Ishikawa (cell line): ENCODE measurements around the gene TAF11L6.
"Not testable (repeated sequence)": the region's sequence is repeated elsewhere in the genome, so short reads cannot be mapped to it uniquely, and the experiment has no call there.

Source experiments
- CEBPB ChIP-seq: IDR thresholded peaks from 2 replicates; pipeline ENCODE4 v1.6.1; 2012
- CREB1 ChIP-seq: IDR thresholded peaks from 2 replicates; pipeline ENCODE4 v1.6.1; 2012; ENCODE audit warnings: low read depth
- EGR1 ChIP-seq: IDR thresholded peaks from 2 replicates; pipeline ENCODE4 v1.6.1; 2012
- EP300 ChIP-seq: IDR thresholded peaks from 2 replicates; pipeline ENCODE4 v1.6.1; 2012; ENCODE audit warnings: borderline replicate concordance
- FOXM1 ChIP-seq: IDR thresholded peaks from 2 replicates; pipeline ENCODE4 v1.6.1; 2012; ENCODE audit warnings: low read depth, borderline replicate concordance
- NFIC ChIP-seq: IDR thresholded peaks from 2 replicates; pipeline ENCODE4 v1.6.1; 2012
- RAD21 ChIP-seq: IDR thresholded peaks from 2 replicates; pipeline ENCODE4 v1.6.1; 2012; ENCODE audit warnings: low read depth
- TAF1 ChIP-seq: IDR thresholded peaks from 2 replicates; pipeline ENCODE4 v1.6.1; 2012; ENCODE audit warnings: low read depth, mild to moderate bottlenecking
- TCF12 ChIP-seq: IDR thresholded peaks from 2 replicates; pipeline ENCODE4 v1.6.1; 2012; ENCODE audit warnings: low read depth
- TEAD4 ChIP-seq: IDR thresholded peaks from 2 replicates; pipeline ENCODE4 v1.6.1; 2012
- YY1 ChIP-seq: IDR thresholded peaks from 2 replicates; pipeline ENCODE4 v1.6.1; 2012; ENCODE audit warnings: low read depth
- ZBTB7A ChIP-seq: IDR thresholded peaks from 2 replicates; pipeline ENCODE4 v1.6.1; 2012; ENCODE audit warnings: low read depth
- TF ChIP-seq, protein P1 (sequence below): IDR thresholded peaks from 2 replicates; pipeline ENCODE4 v1.6.1; 2012; ENCODE audit warnings: low read depth, mild to moderate bottlenecking
- TF ChIP-seq, protein P2 (sequence below): IDR thresholded peaks from 2 replicates; pipeline ENCODE4 v1.6.1; 2012
- TF ChIP-seq, protein P3 (sequence below): IDR thresholded peaks from 2 replicates; pipeline ENCODE4 v1.6.1; 2012

The TAF11L6 gene

DNA sequence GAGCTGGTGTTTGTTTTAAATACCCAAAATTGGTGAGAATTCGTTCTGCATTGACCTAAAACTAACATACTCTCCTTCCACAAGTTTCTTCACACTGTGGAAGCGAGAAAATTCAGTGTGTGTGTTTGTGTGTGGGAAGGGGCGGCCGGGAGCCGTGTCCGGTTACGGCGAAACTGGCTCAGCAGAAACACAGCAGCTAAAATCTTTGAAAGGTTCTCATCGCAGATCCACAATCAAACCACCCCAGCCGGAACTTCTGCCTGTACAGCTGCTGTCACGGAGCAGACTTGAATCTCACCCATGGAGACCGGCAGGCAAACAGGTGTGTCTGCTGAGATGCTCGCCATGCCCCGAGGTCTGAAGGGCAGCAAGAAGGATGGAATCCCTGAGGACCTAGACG lies at the start of gene TAF11L6:
Gene TAF11L6 (plus strand): TSS at position 301 of the 400 bp plus-strand sequence.
- TF ChIP-seq TAF1, CREB1: not testable (repeated sequence)
- TF ChIP-seq, protein P1, sequence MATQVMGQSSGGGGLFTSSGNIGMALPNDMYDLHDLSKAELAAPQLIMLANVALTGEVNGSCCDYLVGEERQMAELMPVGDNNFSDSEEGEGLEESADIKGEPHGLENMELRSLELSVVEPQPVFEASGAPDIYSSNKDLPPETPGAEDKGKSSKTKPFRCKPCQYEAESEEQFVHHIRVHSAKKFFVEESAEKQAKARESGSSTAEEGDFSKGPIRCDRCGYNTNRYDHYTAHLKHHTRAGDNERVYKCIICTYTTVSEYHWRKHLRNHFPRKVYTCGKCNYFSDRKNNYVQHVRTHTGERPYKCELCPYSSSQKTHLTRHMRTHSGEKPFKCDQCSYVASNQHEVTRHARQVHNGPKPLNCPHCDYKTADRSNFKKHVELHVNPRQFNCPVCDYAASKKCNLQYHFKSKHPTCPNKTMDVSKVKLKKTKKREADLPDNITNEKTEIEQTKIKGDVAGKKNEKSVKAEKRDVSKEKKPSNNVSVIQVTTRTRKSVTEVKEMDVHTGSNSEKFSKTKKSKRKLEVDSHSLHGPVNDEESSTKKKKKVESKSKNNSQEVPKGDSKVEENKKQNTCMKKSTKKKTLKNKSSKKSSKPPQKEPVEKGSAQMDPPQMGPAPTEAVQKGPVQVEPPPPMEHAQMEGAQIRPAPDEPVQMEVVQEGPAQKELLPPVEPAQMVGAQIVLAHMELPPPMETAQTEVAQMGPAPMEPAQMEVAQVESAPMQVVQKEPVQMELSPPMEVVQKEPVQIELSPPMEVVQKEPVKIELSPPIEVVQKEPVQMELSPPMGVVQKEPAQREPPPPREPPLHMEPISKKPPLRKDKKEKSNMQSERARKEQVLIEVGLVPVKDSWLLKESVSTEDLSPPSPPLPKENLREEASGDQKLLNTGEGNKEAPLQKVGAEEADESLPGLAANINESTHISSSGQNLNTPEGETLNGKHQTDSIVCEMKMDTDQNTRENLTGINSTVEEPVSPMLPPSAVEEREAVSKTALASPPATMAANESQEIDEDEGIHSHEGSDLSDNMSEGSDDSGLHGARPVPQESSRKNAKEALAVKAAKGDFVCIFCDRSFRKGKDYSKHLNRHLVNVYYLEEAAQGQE = not testable (repeated sequence)

DNA sequence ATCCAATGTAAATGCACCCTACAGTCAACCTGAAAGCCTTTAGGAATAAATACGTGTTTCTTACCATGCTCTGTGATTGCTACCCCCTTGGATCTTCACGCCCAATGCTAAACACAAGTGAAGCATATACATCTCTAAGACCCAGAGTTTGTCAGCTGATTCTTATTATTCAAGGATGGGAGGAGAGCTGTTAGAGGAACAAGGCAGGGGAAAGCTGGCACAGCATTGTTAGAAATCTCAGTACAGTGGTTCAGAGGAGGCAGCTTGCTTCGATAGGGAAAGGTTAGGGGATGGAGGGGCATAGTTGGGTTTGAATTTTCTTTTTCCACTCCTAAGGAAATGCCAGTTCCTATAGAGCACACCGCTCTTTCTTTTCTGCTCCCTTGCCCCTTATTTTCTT lies 47.1 kb upstream of the TAF11L6 start:
- TF ChIP-seq CREB1 = no peak
- TF ChIP-seq TEAD4 = no peak
- TF ChIP-seq CEBPB = no peak

DNA sequence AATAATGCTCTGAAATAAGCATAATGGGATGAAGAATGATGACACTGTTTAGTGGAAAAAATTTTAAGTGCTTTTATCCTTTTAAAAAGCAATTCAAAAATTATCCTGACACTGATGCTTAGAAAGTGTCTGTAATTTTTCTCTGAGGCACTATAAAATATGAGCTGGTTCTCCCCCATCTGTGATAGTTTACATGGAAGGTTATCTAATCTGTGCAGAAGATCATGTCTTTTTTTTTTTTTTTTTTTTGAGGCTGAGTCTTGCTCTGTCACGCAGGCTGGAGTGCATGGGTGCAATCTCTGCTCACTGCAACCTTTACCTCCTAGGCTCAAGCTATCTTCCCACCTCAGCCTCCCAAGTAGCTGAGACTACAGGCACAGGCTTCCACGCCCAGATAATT lies 45.7 kb upstream of the TAF11L6 start:
- no peak for TF ChIP-seq TAF1
- TF ChIP-seq RAD21 = no peak
- TF ChIP-seq CEBPB = no peak
- TF ChIP-seq, protein P2, sequence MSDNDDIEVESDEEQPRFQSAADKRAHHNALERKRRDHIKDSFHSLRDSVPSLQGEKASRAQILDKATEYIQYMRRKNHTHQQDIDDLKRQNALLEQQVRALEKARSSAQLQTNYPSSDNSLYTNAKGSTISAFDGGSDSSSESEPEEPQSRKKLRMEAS = no peak
- TF ChIP-seq, protein P1 = no peak

DNA sequence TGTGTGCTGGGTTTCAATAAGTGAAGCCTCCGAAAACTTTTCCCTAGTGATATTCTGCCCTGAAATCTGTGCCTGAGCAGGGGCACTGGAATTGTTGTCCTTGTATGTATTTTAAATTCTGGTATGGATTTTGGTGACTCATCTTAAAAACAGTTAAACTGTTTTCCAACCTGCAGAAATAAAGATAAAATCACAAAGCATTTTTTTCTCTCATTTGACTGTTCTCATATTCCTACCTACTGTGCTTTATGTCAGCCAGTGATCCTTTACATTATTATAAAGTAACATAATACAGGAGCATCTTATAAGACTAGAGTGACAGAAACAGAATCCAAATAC lies 41.3 kb upstream of the TAF11L6 start:
- no peak for TF ChIP-seq TAF1
- no peak for TF ChIP-seq EP300
- no peak for TF ChIP-seq TEAD4
- no peak for TF ChIP-seq TCF12
- TF ChIP-seq NFIC = no peak

DNA sequence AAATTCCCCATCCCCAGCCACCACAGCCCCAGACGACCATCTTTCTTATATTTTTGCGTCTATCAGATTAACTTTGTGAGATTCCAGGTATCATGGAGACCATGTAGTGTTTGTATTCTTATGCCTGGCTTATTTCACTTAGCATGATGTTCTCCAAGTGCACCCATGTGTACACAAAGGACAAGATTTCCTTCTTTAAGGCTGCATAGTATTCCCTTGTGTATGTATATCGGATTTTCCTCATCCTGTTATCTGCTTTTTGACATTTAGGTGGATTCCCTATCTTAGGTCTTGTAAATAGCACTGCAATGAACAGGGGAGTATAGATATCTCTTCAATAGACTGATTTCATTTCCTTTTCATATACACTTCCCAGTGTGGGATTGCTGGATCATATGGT lies 35.7 kb upstream of the TAF11L6 start:
- TF ChIP-seq, protein P3, sequence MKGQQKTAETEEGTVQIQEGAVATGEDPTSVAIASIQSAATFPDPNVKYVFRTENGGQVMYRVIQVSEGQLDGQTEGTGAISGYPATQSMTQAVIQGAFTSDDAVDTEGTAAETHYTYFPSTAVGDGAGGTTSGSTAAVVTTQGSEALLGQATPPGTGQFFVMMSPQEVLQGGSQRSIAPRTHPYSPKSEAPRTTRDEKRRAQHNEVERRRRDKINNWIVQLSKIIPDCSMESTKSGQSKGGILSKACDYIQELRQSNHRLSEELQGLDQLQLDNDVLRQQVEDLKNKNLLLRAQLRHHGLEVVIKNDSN = no peak
- TF ChIP-seq TAF1 = no peak
- TF ChIP-seq, protein P1 = no peak
- TF ChIP-seq, protein P2 = no peak
- TF ChIP-seq EGR1 = no peak
- TF ChIP-seq TCF12 = no peak
- no peak for TF ChIP-seq YY1
- TF ChIP-seq ZBTB7A = no peak
- TF ChIP-seq TEAD4 = no peak
- TF ChIP-seq CEBPB = no peak
- no peak for TF ChIP-seq EP300
- no peak for TF ChIP-seq FOXM1
- TF ChIP-seq RAD21 = no peak
- TF ChIP-seq CREB1 = no peak

DNA sequence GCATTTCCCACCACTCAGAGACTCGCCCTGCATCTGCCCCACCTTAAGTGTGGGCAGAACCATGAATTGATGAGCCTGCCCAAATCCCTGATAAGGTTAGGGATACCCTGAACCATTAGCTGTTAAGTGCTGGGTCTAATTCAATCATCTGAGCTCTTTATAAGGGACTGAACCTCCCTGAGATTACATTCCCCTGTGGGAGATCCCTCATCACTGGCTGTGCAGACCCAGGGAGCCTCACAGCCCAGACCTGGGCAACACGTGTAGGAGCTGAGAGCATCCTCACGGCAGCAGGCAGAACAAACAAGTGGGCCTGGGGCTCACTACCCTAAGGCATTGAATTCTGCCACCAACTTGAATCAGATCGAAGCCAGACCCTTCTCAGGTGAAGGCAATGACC lies 31.0 kb upstream of the TAF11L6 start:
- TF ChIP-seq, protein P3 = no peak
- TF ChIP-seq TCF12 (no peak), FOXM1 (no peak), NFIC (no peak)
